ENCODE measurements around the gene CD48.

Gene CD48

GRCh38 chr1:160662910-160663309 is 48.7 kb downstream of the CD48 start:
- DNase-seq (ENCODE audit: low read depth): no peak
- TF ChIP-seq CTCF (IDR thresholded peaks at IDR 0.05; ENCODE audit: low read length, missing control alignments): no peak
- H3K4me3 ChIP-seq (replicated peaks; ENCODE audit: low read depth, low read length): no peak overlapping the region

- DNase-seq (ENCODE audit: low read depth): no peak
- H3K4me3 ChIP-seq (replicated peaks; ENCODE audit: low read depth, low read length): no peak overlapping the region
- no peak for TF ChIP-seq CTCF (IDR thresholded peaks at IDR 0.05; ENCODE audit: low read length, missing control alignments)
Observed at GRCh38 chr1:160659566-160659965, 52.1 kb downstream of the CD48 start.

- no peak for DNase-seq (ENCODE audit: low read depth)
- no peak for TF ChIP-seq CTCF (IDR thresholded peaks at IDR 0.05; ENCODE audit: low read length, missing control alignments)
- no peak overlapping the region for H3K4me3 ChIP-seq (replicated peaks; ENCODE audit: low read depth, low read length)
Observed at GRCh38 chr1:160658814-160659193, 52.8 kb downstream of the CD48 start.

GRCh38 chr1:160658162-160658813 is 53.3 kb downstream of the CD48 start:
- TF ChIP-seq CTCF (IDR thresholded peaks at IDR 0.05; ENCODE audit: low read length, missing control alignments): no peak
- DNase-seq (ENCODE audit: low read depth): no peak
- no peak overlapping the region for H3K4me3 ChIP-seq (replicated peaks; ENCODE audit: low read depth, low read length)

- no peak overlapping the region for H3K4me3 ChIP-seq (replicated peaks; ENCODE audit: low read depth, low read length)
- no peak for TF ChIP-seq CTCF (IDR thresholded peaks at IDR 0.05; ENCODE audit: low read length, missing control alignments)
- peak; percentile 55 for DNase-seq (ENCODE audit: low read depth)
Observed at GRCh38 chr1:160657250-160657781, 54.3 kb downstream of the CD48 start.

- no peak for DNase-seq (ENCODE audit: low read depth)
- H3K4me3 ChIP-seq (replicated peaks; ENCODE audit: low read depth, low read length): no peak overlapping the region
- no peak for TF ChIP-seq CTCF (IDR thresholded peaks at IDR 0.05; ENCODE audit: low read length, missing control alignments)
Observed at GRCh38 chr1:160656737-160657136, 54.9 kb downstream of the CD48 start.

GRCh38 chr1:160653620-160654016 is 58.0 kb downstream of the CD48 start:
- DNase-seq (ENCODE audit: low read depth): no peak
- no peak overlapping the region for H3K4me3 ChIP-seq (replicated peaks; ENCODE audit: low read depth, low read length)
- no peak for TF ChIP-seq CTCF (IDR thresholded peaks at IDR 0.05; ENCODE audit: low read length, missing control alignments)

Data from fibroblast of pulmonary artery (primary cell).